HCT116 (cell line): ENCODE measurements around the gene ARID2. TPM values are rescaled to one million over a fixed set of nuclear protein-coding genes. Genes with fewer than 3 reads are reported as not detected.

ENCODE experiments used
- ATAC-seq: fragments of 200-7000 bp; cut with Tn5 transposase; 2 replicates; pipeline ENCODE4 v1.9.1; 2020; ENCODE audit warnings: mild to moderate bottlenecking, moderate library complexity
- BruUV-seq: library from RNA; stranded (reverse); fragments of 400-500 nt; replicated peaks from 2 replicates; lab custom pipeline; 2021; lab: Mats Ljungman, UMichigan
- CTCF ChIA-PET: fragments of 300-600 bp; sonication (Branson Sonifier 250); formaldehyde crosslinking; loops from one replicate; lab custom pipeline; 2021; ENCODE audit warnings: antibody characterized with exemption; lab: Charles Lee
- POLR2A ChIA-PET: fragments of 300-600, 350-600 bp; sonication (Branson Sonifier 250); formaldehyde crosslinking; loops from one replicate; lab custom pipeline; 2021; ENCODE audit warnings: antibody characterized with exemption; lab: Charles Lee
- RAD21 ChIA-PET, 2 experiments: fragments of 300-600 bp; sonication (Branson Sonifier 250); formaldehyde crosslinking; loops; one replicate each; lab custom pipeline; 2023; ENCODE audit warnings: low total read pairs in 2 of 2; ENCODE audit not compliant: uncharacterized antibody in 2 of 2, unreplicated experiment in 2 of 2, low non-redundant PET in 1 of 2; lab: Charles Lee
- DNase-seq: peaks from one replicate; pipeline ENCODE4 v3.0.0-alpha.2; 2010; ENCODE audit warnings: low read depth, low spot score
- H2AFZ ChIP-seq: fragments of 200-600 bp; shearing (Covaris generic), sonication (generic); 2 replicates; pipeline ENCODE4 v1.6.1; 2017; ENCODE audit warnings: low read depth, mixed run types, mixed read lengths, antibody characterized with exemption, low read length; ENCODE audit not compliant: poor library complexity, severe bottlenecking
- H3K27ac ChIP-seq: 2 replicates; pipeline ENCODE4 v1.5.1; 2012; ENCODE audit warnings: low read depth, low read length
- H3K27me3 ChIP-seq: fragments of 200-600 bp; sonication (generic); 2 replicates; pipeline ENCODE4 v1.6.1; 2016; ENCODE audit warnings: mixed run types, low read length, mixed read lengths; ENCODE audit not compliant: insufficient read depth
- H3K36me3 ChIP-seq, 2 experiments: fragments of 200-500 bp in 1 of 2; fragments of 200-600 bp in 1 of 2; sonication (Bioruptor generic) in 1 of 2; sonication (generic) in 1 of 2; 2 replicates each; pipeline versions ENCODE4 v1.5.1 to v1.6.1; 2014 to 2016; ENCODE audit warnings: low read length in 2 of 2, inconsistent platforms in 1 of 2, mixed read lengths in 1 of 2, mixed run types in 1 of 2; ENCODE audit not compliant: insufficient read depth in 2 of 2, control insufficient read depth in 1 of 2
- H3K4me1 ChIP-seq, 2 experiments: fragments of 200-600 bp in 1 of 2; sonication (generic) in 1 of 2; 2 replicates each; pipeline versions ENCODE4 v1.5.1 to v1.6.1; 2012 to 2017; ENCODE audit warnings: low read length in 2 of 2, inconsistent platforms in 1 of 2, mild to moderate bottlenecking in 1 of 2, mixed read lengths in 1 of 2, mixed run types in 1 of 2, moderate library complexity in 1 of 2; ENCODE audit not compliant: insufficient read depth in 2 of 2, control insufficient read depth in 1 of 2
- H3K4me2 ChIP-seq: fragments of 200-600 bp; sonication (generic); 2 replicates; pipeline ENCODE4 v1.6.1; 2017; ENCODE audit warnings: mixed run types, low read length, mixed read lengths
- H3K4me3 ChIP-seq, 2 experiments: fragments of 200-600 bp in 1 of 2; sonication (generic) in 1 of 2; replicated peaks in 1 of 2; 2 replicates each; pipeline ENCODE4 v1.5.1; 2011 to 2016; ENCODE audit warnings: low read length in 2 of 2, control low read depth in 1 of 2, low read depth in 1 of 2, mild to moderate bottlenecking in 1 of 2, mixed read lengths in 1 of 2, mixed run types in 1 of 2
- H3K79me2 ChIP-seq: fragments of 200-600 bp; sonication (generic); 2 replicates; pipeline ENCODE4 v1.6.1; 2017; ENCODE audit warnings: mild to moderate bottlenecking, mixed run types, low read length, moderate library complexity, mixed read lengths; ENCODE audit not compliant: insufficient read depth
- H3K9ac ChIP-seq: fragments of 200-600 bp; sonication (generic); 2 replicates; pipeline ENCODE4 v1.6.1; 2016; ENCODE audit warnings: low read length, mixed read lengths
- H3K9me2 ChIP-seq: fragments of 200-600 bp; sonication (generic), shearing (Covaris generic); 2 replicates; pipeline ENCODE4 v1.6.1; 2017; ENCODE audit warnings: mixed run types, mild to moderate bottlenecking, moderate library complexity; ENCODE audit not compliant: insufficient read depth
- H3K9me3 ChIP-seq, 2 experiments: fragments of 200-500 bp in 1 of 2; fragments of 200-600 bp in 1 of 2; sonication (Bioruptor generic) in 1 of 2; sonication (generic) in 1 of 2; 2 replicates each; pipeline ENCODE4 v1.6.1; 2014 to 2017; ENCODE audit warnings: low read length in 2 of 2, mixed read lengths in 2 of 2, inconsistent platforms in 1 of 2, low read depth in 1 of 2, mild to moderate bottlenecking in 1 of 2, mixed run types in 1 of 2, moderate library complexity in 1 of 2; ENCODE audit not compliant: control insufficient read depth in 1 of 2, insufficient read depth in 1 of 2
- H4K20me1 ChIP-seq: fragments of 200-600 bp; sonication (generic), shearing (Covaris generic); 2 replicates; pipeline ENCODE4 v1.6.1; 2017; ENCODE audit warnings: mixed run types, mild to moderate bottlenecking, moderate library complexity; ENCODE audit not compliant: insufficient read depth
- EGR1 ChIP-seq: IDR thresholded peaks from 2 replicates; pipeline ENCODE4 v1.6.1; 2012; ENCODE audit warnings: low read depth
- ELF1 ChIP-seq: IDR thresholded peaks from 2 replicates; pipeline ENCODE4 v1.6.1; 2012; ENCODE audit warnings: low read depth, borderline replicate concordance
- EZH2phosphoT487 ChIP-seq: fragments of 200-600 bp; IDR thresholded peaks from 2 replicates; pipeline ENCODE4 v1.6.1; 2018; ENCODE audit warnings: antibody characterized with exemption, borderline replicate concordance
- JUND ChIP-seq: IDR thresholded peaks from 2 replicates; pipeline ENCODE4 v1.6.1; 2012
- POLR2A ChIP-seq: IDR thresholded peaks from 2 replicates; pipeline ENCODE4 v1.7.0; 2011; ENCODE audit warnings: borderline replicate concordance; ENCODE audit not compliant: insufficient read depth, insufficient read length; ENCODE audit errors: extremely low read depth
- POLR2AphosphoS5 ChIP-seq: IDR thresholded peaks from 2 replicates; pipeline ENCODE4 v1.6.1; 2011; ENCODE audit warnings: mild to moderate bottlenecking, low read depth, low read length, moderate library complexity
- RAD21 ChIP-seq: IDR thresholded peaks from 2 replicates; pipeline ENCODE4 v1.6.1; 2012; ENCODE audit warnings: low read depth, mild to moderate bottlenecking
- SIN3A ChIP-seq: IDR thresholded peaks from 2 replicates; pipeline ENCODE4 v1.6.1; 2012; ENCODE audit warnings: low read depth
- SRF ChIP-seq: IDR thresholded peaks from 2 replicates; pipeline ENCODE4 v1.6.1; 2012; ENCODE audit warnings: low read depth
- TCF7L2 ChIP-seq: IDR thresholded peaks from 2 replicates; pipeline ENCODE4 v1.7.0; 2011; ENCODE audit warnings: borderline replicate concordance, inconsistent platforms; ENCODE audit not compliant: insufficient read depth, insufficient read length; ENCODE audit errors: extremely low read depth
- ZNF274 ChIP-seq: fragments of 200-500 bp; sonication (Bioruptor generic); IDR thresholded peaks from 2 replicates; pipeline ENCODE4 v1.6.1; 2014; ENCODE audit warnings: mild to moderate bottlenecking, low read depth, low read length, inconsistent platforms
- intact Hi-C: fragments of 100-400 bp; cut with micrococcal nuclease; formaldehyde crosslinking; loops from 2 replicates; pipeline ENCODE4 v1.10.0; 2022
- total RNA-seq: library from RNA; stranded (reverse); gene quantifications from one replicate; pipeline ENCODE4 v1.2.1, GENCODE V29; 2021; ENCODE audit not compliant: unreplicated experiment
- TF ChIP-seq, protein P1 (sequence below): IDR thresholded peaks from 2 replicates; pipeline ENCODE4 v1.6.1; 2011; ENCODE audit warnings: mild to moderate bottlenecking, low read length, moderate library complexity; ENCODE audit not compliant: insufficient replicate concordance; ENCODE audit errors: extremely low read depth
- TF ChIP-seq, protein P2 (sequence below): IDR thresholded peaks from 2 replicates; pipeline ENCODE4 v1.6.1; 2012
- TF ChIP-seq, protein P3 (sequence below): IDR thresholded peaks from 2 replicates; pipeline ENCODE4 v1.6.1; 2012; ENCODE audit warnings: low read depth

ARID2 gene
- total RNA-seq, 1 experiment from 2014 or later: 30.5 TPM

- H3K27me3 ChIP-seq: no peaks in the 10 kb centered on the region
- no peak overlapping the region for H3K4me3 ChIP-seq
- H3K9ac ChIP-seq: no peak overlapping the region
- TF ChIP-seq RAD21 (no peak), ZNF274 (no peak), POLR2A (no peak), POLR2AphosphoS5 (no peak), TCF7L2 (no peak), SRF (no peak), EZH2phosphoT487 (no peak)
- TF ChIP-seq, protein P1, sequence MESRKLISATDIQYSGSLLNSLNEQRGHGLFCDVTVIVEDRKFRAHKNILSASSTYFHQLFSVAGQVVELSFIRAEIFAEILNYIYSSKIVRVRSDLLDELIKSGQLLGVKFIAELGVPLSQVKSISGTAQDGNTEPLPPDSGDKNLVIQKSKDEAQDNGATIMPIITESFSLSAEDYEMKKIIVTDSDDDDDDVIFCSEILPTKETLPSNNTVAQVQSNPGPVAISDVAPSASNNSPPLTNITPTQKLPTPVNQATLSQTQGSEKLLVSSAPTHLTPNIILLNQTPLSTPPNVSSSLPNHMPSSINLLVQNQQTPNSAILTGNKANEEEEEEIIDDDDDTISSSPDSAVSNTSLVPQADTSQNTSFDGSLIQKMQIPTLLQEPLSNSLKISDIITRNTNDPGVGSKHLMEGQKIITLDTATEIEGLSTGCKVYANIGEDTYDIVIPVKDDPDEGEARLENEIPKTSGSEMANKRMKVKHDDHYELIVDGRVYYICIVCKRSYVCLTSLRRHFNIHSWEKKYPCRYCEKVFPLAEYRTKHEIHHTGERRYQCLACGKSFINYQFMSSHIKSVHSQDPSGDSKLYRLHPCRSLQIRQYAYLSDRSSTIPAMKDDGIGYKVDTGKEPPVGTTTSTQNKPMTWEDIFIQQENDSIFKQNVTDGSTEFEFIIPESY: no peak
- no peak overlapping the region for H3K4me2 ChIP-seq
- H3K9me2 ChIP-seq: no peaks in the 10 kb centered on the region
- DNase-seq: no peak
- peaks cover 0 to 3% of the 10 kb centered on the region in 2 experiments; a peak in 1 of 4 replicates for H3K9me3 ChIP-seq
- RAD21 ChIA-PET: no interaction called here
- no peaks in the 10 kb centered on the region for H3K79me2 ChIP-seq
- no peaks in the 10 kb centered on the region for H3K4me1 ChIP-seq
- no peaks in the 10 kb centered on the region for H3K36me3 ChIP-seq
- CTCF ChIA-PET: no interaction called here
- H2AFZ ChIP-seq: no peak overlapping the region
- ATAC-seq: no peak
- BruUV-seq: no TSS peak
- POLR2A ChIA-PET: no interaction called here
- H4K20me1 ChIP-seq: no peaks in the 10 kb centered on the region
- no peak overlapping the region for H3K27ac ChIP-seq
- intact Hi-C loops: no loop called here
These were observed 33.9 kb upstream of the ARID2 start for GRCh38 chr12:45695606-45696005.

DNA sequence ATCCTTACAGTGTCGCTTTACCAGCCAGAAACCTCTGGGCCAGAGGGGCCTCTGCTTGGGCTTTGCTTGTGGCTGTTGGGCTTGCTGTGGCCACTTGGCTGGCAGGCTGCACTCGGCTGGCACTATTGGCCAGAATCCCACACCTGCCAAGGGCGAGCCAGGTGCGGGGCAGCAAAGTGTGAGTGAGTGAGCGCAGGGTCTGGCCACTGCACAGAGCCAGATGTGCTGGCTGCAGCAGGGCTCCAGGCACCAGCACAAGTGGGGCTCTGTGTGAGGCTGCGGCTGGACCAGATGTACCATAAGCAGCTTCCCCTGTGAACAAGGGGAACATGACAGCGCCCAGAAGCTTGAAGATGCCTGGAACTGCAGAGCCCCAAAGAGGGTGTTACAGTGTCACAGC is 33.5 kb upstream of the ARID2 start:
- ChIA-PET POLR2A (no interaction called here), RAD21 (no interaction called here), CTCF (no interaction called here)
- Histone ChIP-seq H3K9me3 (peaks cover 0 to 3% of the 10 kb centered on the region in 2 experiments; a peak in 1 of 4 replicates), H2AFZ (no peak overlapping the region), H3K27ac (no peak overlapping the region), H3K9me2 (no peaks in the 10 kb centered on the region), H3K36me3 (no peaks in the 10 kb centered on the region), H4K20me1 (no peaks in the 10 kb centered on the region), H3K79me2 (no peaks in the 10 kb centered on the region), H3K9ac (no peak overlapping the region), H3K27me3 (no peaks in the 10 kb centered on the region), H3K4me2 (no peak overlapping the region), H3K4me1 (no peaks in the 10 kb centered on the region), H3K4me3 (no peak overlapping the region)
- BruUV-seq: no TSS peak
- DNase-seq (no peak), ATAC-seq (no peak)
- intact Hi-C loops: no loop called here
- TF ChIP-seq TCF7L2 (no peak), ZNF274 (no peak), POLR2A (no peak), SIN3A (no peak), JUND (no peak), ELF1 (no peak), SRF (no peak), EGR1 (no peak)
- TF ChIP-seq, protein P2, sequence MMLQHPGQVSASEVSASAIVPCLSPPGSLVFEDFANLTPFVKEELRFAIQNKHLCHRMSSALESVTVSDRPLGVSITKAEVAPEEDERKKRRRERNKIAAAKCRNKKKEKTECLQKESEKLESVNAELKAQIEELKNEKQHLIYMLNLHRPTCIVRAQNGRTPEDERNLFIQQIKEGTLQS: no peak
- TF ChIP-seq, protein P3, sequence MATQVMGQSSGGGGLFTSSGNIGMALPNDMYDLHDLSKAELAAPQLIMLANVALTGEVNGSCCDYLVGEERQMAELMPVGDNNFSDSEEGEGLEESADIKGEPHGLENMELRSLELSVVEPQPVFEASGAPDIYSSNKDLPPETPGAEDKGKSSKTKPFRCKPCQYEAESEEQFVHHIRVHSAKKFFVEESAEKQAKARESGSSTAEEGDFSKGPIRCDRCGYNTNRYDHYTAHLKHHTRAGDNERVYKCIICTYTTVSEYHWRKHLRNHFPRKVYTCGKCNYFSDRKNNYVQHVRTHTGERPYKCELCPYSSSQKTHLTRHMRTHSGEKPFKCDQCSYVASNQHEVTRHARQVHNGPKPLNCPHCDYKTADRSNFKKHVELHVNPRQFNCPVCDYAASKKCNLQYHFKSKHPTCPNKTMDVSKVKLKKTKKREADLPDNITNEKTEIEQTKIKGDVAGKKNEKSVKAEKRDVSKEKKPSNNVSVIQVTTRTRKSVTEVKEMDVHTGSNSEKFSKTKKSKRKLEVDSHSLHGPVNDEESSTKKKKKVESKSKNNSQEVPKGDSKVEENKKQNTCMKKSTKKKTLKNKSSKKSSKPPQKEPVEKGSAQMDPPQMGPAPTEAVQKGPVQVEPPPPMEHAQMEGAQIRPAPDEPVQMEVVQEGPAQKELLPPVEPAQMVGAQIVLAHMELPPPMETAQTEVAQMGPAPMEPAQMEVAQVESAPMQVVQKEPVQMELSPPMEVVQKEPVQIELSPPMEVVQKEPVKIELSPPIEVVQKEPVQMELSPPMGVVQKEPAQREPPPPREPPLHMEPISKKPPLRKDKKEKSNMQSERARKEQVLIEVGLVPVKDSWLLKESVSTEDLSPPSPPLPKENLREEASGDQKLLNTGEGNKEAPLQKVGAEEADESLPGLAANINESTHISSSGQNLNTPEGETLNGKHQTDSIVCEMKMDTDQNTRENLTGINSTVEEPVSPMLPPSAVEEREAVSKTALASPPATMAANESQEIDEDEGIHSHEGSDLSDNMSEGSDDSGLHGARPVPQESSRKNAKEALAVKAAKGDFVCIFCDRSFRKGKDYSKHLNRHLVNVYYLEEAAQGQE: no peak
